GM21737 (cell line): Measurements from ENCODE around the gene MRGPRG.

Source experiments
- ATAC-seq: cut with Tn5 transposase; IDR thresholded peaks from one replicate; pipeline ENCODE4 v1.9.1; 2021; ENCODE audit warnings: mild to moderate bottlenecking, moderate library complexity; ENCODE audit not compliant: unreplicated experiment

The MRGPRG gene

GRCh38 chr11:3195251-3196160 is 23.1 kb downstream of the MRGPRG start:
- no peak for ATAC-seq

GRCh38 chr11:3194016-3194816 is 24.4 kb downstream of the MRGPRG start:
- no peak for ATAC-seq

GRCh38 chr11:3193373-3194015 is 25.1 kb downstream of the MRGPRG start:
- no peak for ATAC-seq

- ATAC-seq: no peak
These were observed 25.9 kb downstream of the MRGPRG start for GRCh38 chr11:3192511-3193372.

GRCh38 chr11:3191586-3192324 is 26.9 kb downstream of the MRGPRG start:
- ATAC-seq: no peak

GRCh38 chr11:3190600-3190999 is 28.0 kb downstream of the MRGPRG start:
- ATAC-seq: no peak

GRCh38 chr11:3189886-3190583 is 28.6 kb downstream of the MRGPRG start:
- no peak for ATAC-seq

- ATAC-seq: no peak
These were observed 29.3 kb downstream of the MRGPRG start for GRCh38 chr11:3189196-3189843.

- ATAC-seq: no peak
These were observed 30.0 kb downstream of the MRGPRG start for GRCh38 chr11:3188496-3189195.

GRCh38 chr11:3186166-3186953 is 32.3 kb downstream of the MRGPRG start:
- ATAC-seq: no peak

- no peak for ATAC-seq
These were observed 33.8 kb downstream of the MRGPRG start for GRCh38 chr11:3184732-3185347.

- ATAC-seq: no peak
These were observed 35.1 kb downstream of the MRGPRG start for GRCh38 chr11:3183523-3183922.

- ATAC-seq: no peak
These were observed 36.2 kb downstream of the MRGPRG start for GRCh38 chr11:3182462-3182852.

- ATAC-seq: no peak
These were observed 36.7 kb downstream of the MRGPRG start for GRCh38 chr11:3181725-3182461.

- ATAC-seq: no peak
These were observed 37.7 kb downstream of the MRGPRG start for GRCh38 chr11:3180869-3181268.

- ATAC-seq: no peak
These were observed 40.3 kb downstream of the MRGPRG start for GRCh38 chr11:3178349-3178748.
